ENCODE data around the gene NUP93. TPM values are rescaled to one million over a fixed set of nuclear protein-coding genes. Genes with fewer than 3 reads are reported as not detected.
A peak's percentile ranks its signal among the peaks of the same experiment; 100 is the strongest.

NUP93 gene
- total RNA-seq, 2 donors from 2014 or later = 146 to 149 TPM

DNA sequence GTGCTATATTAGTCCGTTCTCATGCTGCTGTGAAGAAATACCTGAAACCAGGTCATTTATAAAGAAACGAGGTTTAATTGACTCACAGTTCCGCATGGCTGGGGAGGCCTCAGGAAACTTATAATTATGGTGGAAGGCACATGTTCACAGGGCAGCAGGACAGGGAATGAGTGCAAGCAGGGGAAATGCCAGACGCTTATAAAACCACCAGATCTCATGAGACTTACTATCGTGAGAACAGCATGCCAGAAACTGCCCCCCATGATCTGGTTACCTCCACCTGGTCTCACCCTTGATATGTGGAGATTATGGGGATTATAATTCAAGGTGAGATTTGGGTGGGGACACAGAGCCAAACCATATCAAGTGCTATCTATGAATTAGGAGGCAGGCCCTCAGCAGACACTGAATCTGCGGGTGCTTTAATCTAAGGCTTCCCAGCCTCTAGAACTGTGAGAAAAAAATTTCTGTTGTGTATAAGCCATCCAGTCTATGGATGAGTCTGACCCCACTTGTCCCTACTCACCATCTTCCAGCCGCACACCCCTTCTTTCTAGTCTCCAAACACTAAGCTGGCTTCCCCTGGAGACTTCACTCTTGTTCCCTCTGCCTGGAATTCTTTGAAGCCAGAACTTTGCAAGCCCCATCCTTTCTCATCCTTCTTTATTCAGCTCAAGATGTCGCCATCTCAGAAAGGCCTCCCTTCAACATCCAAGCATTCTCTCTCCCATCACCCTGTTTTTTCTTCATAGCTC lies 772 bp upstream of the NUP93 start:
- H3K9ac ChIP-seq (ENCODE audit: extremely low read depth, low read length, poor library complexity, severe bottlenecking) = peak overlapping the region; percentile 82
- no peaks in the 10 kb centered on the region for H3K4me1 ChIP-seq (ENCODE audit: control insufficient read depth, insufficient read depth, low read length)
- Mint-ChIP-seq H3K4me3 (no peak overlapping the region), H3K36me3 (ENCODE audit: low read depth) (no peaks in the 10 kb centered on the region), H3K9me3 (no peaks in the 10 kb centered on the region), H3K4me1 (peaks cover 14% of the 10 kb centered on the region), H3K27me3 (ENCODE audit: insufficient read depth) (no peaks in the 10 kb centered on the region), H3K27ac (peak overlapping the region; percentile 91)
- DNase-seq = no peak
- H3K27me3 ChIP-seq (ENCODE audit: control insufficient read depth, insufficient read depth, low read length, poor library complexity, severe bottlenecking) = no peaks in the 10 kb centered on the region
- TF ChIP-seq, protein P1, sequence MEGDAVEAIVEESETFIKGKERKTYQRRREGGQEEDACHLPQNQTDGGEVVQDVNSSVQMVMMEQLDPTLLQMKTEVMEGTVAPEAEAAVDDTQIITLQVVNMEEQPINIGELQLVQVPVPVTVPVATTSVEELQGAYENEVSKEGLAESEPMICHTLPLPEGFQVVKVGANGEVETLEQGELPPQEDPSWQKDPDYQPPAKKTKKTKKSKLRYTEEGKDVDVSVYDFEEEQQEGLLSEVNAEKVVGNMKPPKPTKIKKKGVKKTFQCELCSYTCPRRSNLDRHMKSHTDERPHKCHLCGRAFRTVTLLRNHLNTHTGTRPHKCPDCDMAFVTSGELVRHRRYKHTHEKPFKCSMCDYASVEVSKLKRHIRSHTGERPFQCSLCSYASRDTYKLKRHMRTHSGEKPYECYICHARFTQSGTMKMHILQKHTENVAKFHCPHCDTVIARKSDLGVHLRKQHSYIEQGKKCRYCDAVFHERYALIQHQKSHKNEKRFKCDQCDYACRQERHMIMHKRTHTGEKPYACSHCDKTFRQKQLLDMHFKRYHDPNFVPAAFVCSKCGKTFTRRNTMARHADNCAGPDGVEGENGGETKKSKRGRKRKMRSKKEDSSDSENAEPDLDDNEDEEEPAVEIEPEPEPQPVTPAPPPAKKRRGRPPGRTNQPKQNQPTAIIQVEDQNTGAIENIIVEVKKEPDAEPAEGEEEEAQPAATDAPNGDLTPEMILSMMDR (conservative IDR thresholded peaks at IDR 0.05) = no peak
- peak overlapping the region; percentile 58 for H3K27ac ChIP-seq (ENCODE audit: low read depth, low read length)
- 84 to 90% methylated on average over 6 to 8 of the region's 8 CpGs for WGBS, 2 experiments (ENCODE audit: insufficient coverage in 1 of 2, insufficient read length in 1 of 2)
- H3K36me3 ChIP-seq (ENCODE audit: control insufficient read depth, insufficient read depth, low read length) = no peaks in the 10 kb centered on the region
- H3K9me3 ChIP-seq (ENCODE audit: control insufficient read depth, low read length) = no peaks in the 10 kb centered on the region
- H3K4me3 ChIP-seq (ENCODE audit: low read length) = peak overlapping the region; percentile 96

GRCh38 chr16:56732366-56732765 lies 2.4 kb downstream of the NUP93 start:
- Mint-ChIP-seq H3K4me3 (no peak overlapping the region), H3K27ac (no peak overlapping the region), H3K9me3 (no peaks in the 10 kb centered on the region), H3K36me3 (ENCODE audit: low read depth) (peaks cover 8% of the 10 kb centered on the region), H3K27me3 (ENCODE audit: insufficient read depth) (no peaks in the 10 kb centered on the region), H3K4me1 (peaks cover 14% of the 10 kb centered on the region)
- 78 to 100% methylated on average over 2 of the region's 2 CpGs for WGBS, 2 experiments (ENCODE audit: insufficient coverage in 1 of 2, insufficient read length in 1 of 2)
- no peak for DNase-seq
- Histone ChIP-seq H3K27me3 (ENCODE audit: control insufficient read depth, insufficient read depth, low read length, poor library complexity, severe bottlenecking) (no peaks in the 10 kb centered on the region), H3K9ac (ENCODE audit: extremely low read depth, low read length, poor library complexity, severe bottlenecking) (no peak overlapping the region), H3K4me1 (ENCODE audit: control insufficient read depth, insufficient read depth, low read length) (no peaks in the 10 kb centered on the region), H3K9me3 (ENCODE audit: control insufficient read depth, low read length) (no peaks in the 10 kb centered on the region), H3K36me3 (ENCODE audit: control insufficient read depth, insufficient read depth, low read length) (peaks cover 3% of the 10 kb centered on the region), H3K27ac (ENCODE audit: low read depth, low read length) (no peak overlapping the region), H3K4me3 (ENCODE audit: low read length) (no peak overlapping the region)
- TF ChIP-seq, protein P1 (conservative IDR thresholded peaks at IDR 0.05) = no peak

- TF ChIP-seq, protein P1 (conservative IDR thresholded peaks at IDR 0.05) = no peak
- Histone ChIP-seq H3K27me3 (ENCODE audit: control insufficient read depth, insufficient read depth, low read length, poor library complexity, severe bottlenecking) (no peaks in the 10 kb centered on the region), H3K9ac (ENCODE audit: extremely low read depth, low read length, poor library complexity, severe bottlenecking) (no peak overlapping the region), H3K27ac (ENCODE audit: low read depth, low read length) (no peak overlapping the region), H3K4me3 (ENCODE audit: low read length) (no peak overlapping the region), H3K9me3 (ENCODE audit: control insufficient read depth, low read length) (no peaks in the 10 kb centered on the region), H3K4me1 (ENCODE audit: control insufficient read depth, insufficient read depth, low read length) (no peaks in the 10 kb centered on the region), H3K36me3 (ENCODE audit: control insufficient read depth, insufficient read depth, low read length) (peaks cover 3% of the 10 kb centered on the region)
- Mint-ChIP-seq H3K27me3 (ENCODE audit: insufficient read depth) (no peaks in the 10 kb centered on the region), H3K4me1 (peaks cover 14% of the 10 kb centered on the region), H3K9me3 (peaks cover 4% of the 10 kb centered on the region), H3K27ac (no peak overlapping the region), H3K36me3 (ENCODE audit: low read depth) (peaks cover 12% of the 10 kb centered on the region), H3K4me3 (no peak overlapping the region)
- DNase-seq = no peak
- WGBS, 2 experiments (ENCODE audit: insufficient coverage in 1 of 2, insufficient read length in 1 of 2) = 95% methylated on average over 1 of the region's 1 CpG; no CpG with 5 or more reads in 1 of the 2 experiments
Measured at GRCh38 chr16:56732832-56733231, 2.9 kb downstream of the NUP93 start.
